IPS-18c (cell line): Measurements from ENCODE around the gene CYB5RL.
"Not testable (repeated sequence)": the region's sequence is repeated elsewhere in the genome, so short reads cannot be mapped to it uniquely, and the experiment has no call there.

Experiments
- H3K4me3 ChIP-seq: 2 replicates; pipeline ENCODE4 v1.7.0; 2013; ENCODE audit warnings: low read depth, mild to moderate bottlenecking, low read length, moderate library complexity; ENCODE audit not compliant: insufficient read depth
- H3K9me3 ChIP-seq: one replicate; pipeline ENCODE4 v1.6.1; 2013; ENCODE audit warnings: mild to moderate bottlenecking, low read length, moderate library complexity; ENCODE audit not compliant: control insufficient read depth, insufficient read depth

CYB5RL gene

DNA sequence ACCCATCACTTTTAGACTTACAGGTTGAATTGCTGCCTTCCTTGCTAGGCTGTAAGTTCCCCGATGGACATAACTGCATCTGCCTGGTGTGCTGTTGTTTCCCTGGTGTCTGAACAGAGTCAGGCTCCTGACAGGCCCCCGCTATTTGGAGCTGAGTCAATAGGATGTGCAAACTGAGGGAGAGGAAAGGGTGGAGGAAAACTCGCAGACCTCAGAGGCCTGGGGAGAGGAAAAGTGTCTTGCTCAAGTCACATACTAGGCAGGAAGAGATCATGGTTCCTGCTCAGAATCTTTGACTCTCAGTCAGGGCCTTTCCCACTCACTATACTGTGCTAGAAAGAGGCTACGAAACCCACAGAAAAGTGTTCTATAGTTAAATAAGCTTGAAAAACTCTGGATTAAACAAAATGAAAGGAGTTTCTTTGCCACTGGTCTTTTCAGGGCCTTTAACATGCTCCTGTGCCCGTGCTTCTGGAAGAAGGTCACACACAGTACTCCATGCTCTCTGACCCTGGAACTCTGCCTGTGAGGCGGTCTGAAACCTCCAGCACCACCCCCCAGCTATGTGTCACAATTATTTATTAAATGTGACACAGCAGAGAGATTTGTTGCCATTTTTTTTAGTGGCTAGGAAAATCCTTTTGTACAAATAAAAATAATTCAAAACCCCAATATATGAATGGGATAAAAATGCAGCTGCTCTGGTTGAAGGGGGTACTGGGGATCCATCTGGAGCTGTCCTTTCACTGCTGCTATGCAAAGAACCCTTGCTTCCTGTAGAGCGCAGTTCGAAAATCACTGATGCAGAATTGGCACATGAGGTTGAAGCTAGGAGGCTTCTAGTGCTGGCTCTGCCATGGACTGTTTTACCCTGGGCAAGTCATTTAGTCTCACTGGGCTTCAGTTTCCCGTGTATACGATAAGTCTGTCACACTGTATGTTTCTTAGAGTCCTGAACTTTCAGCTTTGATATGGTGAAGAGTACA, 26.9 kb downstream of the CYB5RL start:
- Histone ChIP-seq H3K9me3 (no peaks in the 10 kb centered on the region), H3K4me3 (no peak overlapping the region)

GRCh38 chr1:54171606-54172005, 28.2 kb downstream of the CYB5RL start:
- H3K9me3 ChIP-seq = no peaks in the 10 kb centered on the region
- no peak overlapping the region for H3K4me3 ChIP-seq

DNA sequence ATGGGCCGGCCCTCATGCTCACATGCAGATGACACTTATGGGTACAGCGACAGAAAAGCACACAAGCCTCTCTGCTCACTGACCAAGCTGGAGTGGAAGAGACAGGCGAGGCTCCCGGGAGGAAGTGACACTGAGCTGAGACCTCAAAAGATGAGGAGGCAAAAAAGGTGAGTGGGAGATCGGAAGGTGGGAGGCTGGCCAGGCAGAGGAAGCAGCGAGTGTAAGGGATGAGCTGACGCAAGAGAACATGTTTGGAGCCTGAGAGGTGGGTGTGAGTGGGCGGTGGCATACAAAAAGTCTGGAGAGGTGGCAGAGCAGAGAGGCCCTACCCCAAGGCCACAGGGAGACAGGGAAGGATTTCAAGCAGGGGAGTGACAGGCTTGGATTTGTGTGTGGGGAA, 28.8 kb downstream of the CYB5RL start:
- H3K4me3 ChIP-seq = no peak overlapping the region

DNA sequence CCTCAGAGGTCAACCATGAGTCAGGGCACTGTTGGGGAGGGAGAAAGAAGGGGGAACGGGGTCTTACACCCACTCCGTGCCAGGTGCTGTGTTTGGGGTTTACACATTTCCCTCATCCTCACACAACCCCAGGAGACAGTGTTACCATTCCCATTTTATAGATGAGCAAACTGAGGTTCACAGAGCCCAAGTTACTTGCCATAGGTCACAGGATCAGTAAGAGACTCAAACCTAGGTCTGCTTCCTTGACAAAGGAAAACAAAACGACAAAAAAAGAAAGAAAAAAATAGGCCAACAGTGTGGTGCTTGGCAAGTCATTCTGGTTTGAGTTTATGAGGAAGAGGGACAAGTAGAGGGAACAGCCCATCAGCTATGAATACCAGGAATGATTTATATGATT, 30.8 kb downstream of the CYB5RL start:
- Histone ChIP-seq H3K9me3 (no peaks in the 10 kb centered on the region), H3K4me3 (no peak overlapping the region)

More for the DNA sequence above, 28.8 kb downstream of the CYB5RL start:
- H3K9me3 ChIP-seq = no peaks in the 10 kb centered on the region

- Histone ChIP-seq H3K9me3 (no peaks in the 10 kb centered on the region), H3K4me3 (no peak overlapping the region)
Observed at GRCh38 chr1:54168206-54168965, 31.4 kb downstream of the CYB5RL start.

DNA sequence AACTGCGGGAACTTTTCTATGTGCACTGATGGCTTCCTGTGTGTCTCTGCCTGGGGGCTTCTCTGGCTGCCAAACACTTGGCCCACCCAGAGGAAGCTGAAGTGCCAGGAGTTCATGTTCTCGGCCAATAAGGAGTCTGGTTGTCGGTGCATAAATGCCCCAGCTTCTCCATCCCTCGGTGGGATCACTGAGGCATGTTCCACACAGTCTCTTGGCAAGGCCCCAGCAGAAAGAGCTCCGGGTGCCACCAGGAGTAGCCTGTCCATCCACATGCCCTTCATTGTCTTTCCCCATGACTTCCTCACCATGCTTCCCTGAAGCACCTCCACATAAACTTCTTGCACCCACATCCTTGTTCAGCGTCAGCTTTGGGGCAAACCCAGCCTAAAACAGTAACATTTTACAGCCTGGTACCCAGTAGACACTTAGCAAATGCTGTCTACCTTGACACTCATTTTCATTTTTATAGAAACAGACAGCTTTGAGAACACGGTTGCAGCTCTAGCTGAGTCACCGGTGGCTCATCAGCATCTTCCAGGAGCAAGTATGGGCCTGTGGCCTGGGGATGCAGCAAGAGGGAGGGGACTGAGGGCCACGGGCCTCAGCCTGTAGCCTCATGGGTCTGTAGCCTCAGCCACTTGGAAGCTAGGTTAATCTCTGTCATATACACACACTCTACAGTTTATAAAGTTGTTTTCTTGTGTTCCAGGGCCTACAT, 32.2 kb downstream of the CYB5RL start:
- Histone ChIP-seq H3K4me3 (no peak overlapping the region), H3K9me3 (no peaks in the 10 kb centered on the region)

DNA sequence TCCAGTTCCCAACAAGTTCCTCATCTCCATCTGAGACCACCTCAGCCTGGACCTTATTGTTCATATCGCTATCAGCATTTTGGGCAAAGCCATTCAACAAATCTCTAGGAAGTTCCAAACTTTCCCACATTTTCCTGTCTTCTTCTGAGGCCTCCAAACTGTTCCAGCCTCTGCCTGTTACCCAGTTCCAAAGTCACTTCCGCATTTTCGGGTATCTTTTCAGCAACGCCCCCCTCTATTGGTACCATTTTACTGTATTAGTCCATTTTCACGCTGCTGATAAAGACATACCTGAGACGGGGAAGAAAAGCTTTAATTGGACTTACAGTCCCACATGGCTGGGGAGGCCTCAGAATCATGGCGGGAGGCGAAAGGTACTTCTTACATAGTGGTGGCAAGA, 33.5 kb downstream of the CYB5RL start:
- not testable (repeated sequence) for H3K9me3 ChIP-seq, H3K4me3 ChIP-seq

DNA sequence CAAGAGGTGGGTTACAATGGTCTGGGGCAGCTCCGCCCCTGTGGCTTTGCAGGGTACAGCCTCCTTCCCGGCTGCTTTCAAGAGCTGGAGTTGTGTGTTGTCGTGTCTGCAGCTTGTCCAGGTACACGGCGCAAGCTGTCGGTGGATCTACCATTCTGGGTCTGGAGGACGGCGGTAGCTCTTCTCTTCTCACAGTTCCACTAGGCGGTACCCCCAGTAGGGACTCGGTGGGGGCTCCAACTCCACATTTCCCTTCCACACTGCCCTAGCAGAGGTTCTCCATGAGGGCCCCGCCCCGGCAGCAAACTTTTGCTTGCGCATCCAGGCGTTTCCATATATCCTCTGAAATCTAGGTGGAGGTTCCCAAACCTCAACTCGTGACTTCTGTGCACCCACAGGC, 34.7 kb downstream of the CYB5RL start:
- no peak overlapping the region for H3K4me3 ChIP-seq
- H3K9me3 ChIP-seq = no peaks in the 10 kb centered on the region

DNA sequence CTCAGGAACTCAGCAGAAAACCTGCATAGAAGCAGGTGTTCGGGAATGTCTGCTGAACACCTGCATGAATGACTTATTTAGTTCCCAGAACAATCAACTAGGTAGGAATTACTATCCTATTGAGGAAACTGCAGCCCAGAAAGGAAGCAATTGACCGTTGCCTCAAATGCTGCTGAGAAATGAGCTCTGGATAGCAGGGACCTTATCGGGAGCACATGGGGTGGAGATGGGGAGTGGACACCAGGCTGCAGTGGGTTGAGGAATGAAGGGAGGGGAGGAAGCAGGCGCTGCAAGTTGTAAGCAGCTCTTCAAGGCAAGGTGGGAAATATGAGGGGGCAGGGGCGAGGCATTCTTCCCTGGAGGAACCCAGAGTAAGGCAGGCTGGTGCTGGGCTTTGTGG, 36.3 kb downstream of the CYB5RL start:
- H3K9me3 ChIP-seq = no peaks in the 10 kb centered on the region

GRCh38 chr1:54163051-54163450, 36.8 kb downstream of the CYB5RL start:
- no peaks in the 10 kb centered on the region for H3K9me3 ChIP-seq
- no peak overlapping the region for H3K4me3 ChIP-seq

More for the DNA sequence above, 36.3 kb downstream of the CYB5RL start:
- no peak overlapping the region for H3K4me3 ChIP-seq

GRCh38 chr1:54161495-54162168, 38.2 kb downstream of the CYB5RL start:
- H3K4me3 ChIP-seq = no peak overlapping the region
- H3K9me3 ChIP-seq = no peaks in the 10 kb centered on the region

DNA sequence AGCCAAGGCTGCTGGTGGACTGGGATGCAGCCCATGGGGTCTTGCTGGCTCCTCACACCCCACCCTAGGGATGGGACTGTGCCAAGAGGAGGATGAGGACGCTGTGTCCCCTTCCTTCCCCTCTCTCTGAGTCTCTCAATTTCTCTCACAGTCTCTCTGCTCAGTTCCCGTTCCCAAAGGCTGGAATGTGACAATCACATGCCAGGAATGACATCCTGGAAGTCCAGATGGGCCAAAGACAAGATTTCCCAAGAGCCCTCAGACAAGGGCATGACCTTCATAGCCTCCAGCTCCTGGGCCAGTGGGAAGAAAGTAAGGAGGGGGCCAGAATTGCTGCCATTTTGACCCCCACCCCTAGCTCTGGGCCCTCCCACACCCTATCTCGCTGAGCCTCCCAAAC, 39.5 kb downstream of the CYB5RL start:
- no peaks in the 10 kb centered on the region for H3K9me3 ChIP-seq
- no peak overlapping the region for H3K4me3 ChIP-seq

DNA sequence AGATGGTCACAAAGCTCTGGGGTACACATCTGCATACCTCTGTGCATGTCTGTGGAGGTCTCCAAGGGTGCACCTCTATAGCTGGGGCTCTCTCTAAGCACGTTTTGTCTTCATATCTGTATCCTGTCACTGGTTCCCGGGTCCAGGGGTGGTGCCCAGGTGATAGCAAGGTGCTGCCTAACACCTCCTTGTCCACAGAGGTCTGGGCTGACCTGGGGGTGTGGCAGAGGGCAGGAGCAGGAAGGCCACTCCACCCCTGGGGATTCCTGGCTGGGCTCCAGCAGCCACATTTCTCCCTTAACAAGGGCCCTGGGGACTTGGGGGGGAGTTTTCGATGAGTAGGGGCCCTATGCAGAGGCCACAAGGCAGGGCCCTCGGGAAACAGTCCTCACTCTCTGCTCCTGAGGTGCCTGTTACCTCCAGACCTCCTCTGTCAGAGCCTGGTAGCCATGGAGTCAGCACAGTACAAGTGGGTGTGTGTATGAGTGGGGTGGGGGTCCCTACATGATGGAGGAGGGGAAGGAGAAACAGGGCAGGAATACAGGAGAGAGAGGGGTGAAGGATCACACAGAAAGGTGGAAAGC, 40.0 kb downstream of the CYB5RL start:
- Histone ChIP-seq H3K4me3 (no peak overlapping the region), H3K9me3 (no peaks in the 10 kb centered on the region)

GRCh38 chr1:54158071-54158470, 41.8 kb downstream of the CYB5RL start:
- H3K9me3 ChIP-seq = no peaks in the 10 kb centered on the region
- no peak overlapping the region for H3K4me3 ChIP-seq

DNA sequence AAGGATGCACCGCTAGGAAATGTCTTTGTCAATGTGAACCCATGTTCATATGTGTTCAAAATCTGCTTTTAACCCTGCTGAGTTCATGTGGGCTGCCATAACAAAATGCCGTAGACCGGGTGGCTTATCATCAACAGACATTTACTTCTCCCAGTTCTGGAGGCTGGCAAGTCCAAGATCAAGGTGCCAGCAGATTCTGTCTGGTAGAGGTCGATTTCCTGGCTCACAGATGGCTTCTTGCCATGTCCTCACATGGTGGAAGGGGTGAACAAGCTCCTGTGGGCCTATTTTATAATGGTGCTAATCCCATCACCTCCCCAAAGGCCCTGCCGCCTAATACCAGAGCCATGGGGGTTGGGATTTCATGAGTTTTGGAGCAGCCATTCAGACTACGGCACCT, 42.4 kb downstream of the CYB5RL start:
- Histone ChIP-seq H3K4me3 (no peak overlapping the region; the same call in 1 of the 2 replicates), H3K9me3 (no peaks in the 10 kb centered on the region)

DNA sequence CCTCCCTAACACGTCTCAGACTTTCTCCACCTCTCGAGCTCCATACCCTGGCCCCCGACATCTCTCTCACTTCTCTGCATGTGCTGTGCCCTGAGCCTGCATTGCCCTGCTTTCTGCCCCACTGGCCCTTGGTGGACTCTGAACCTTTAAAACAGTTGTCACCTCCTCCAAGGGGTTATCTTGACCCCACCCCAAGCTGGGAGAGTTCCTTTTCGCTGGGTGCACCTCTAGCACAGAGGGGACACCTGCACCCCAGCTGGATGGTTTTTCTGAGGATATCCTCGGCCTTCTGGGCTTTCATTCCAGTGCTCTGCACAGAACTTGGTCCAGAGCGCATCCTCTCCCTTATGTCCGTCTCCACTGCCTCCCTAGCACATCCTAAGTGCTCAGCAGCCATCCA, 42.8 kb downstream of the CYB5RL start:
- no peaks in the 10 kb centered on the region for H3K9me3 ChIP-seq
- H3K4me3 ChIP-seq = no peak overlapping the region; the same call in 1 of the 2 replicates

- no peak overlapping the region for H3K4me3 ChIP-seq
- no peaks in the 10 kb centered on the region for H3K9me3 ChIP-seq
Observed at GRCh38 chr1:54156201-54156600, 43.6 kb downstream of the CYB5RL start.
